Measurements from ENCODE around the gene UGT1A8. TPM values are rescaled to one million over a fixed set of nuclear protein-coding genes. Genes with fewer than 3 reads are reported as not detected.

The UGT1A8 gene
- total and polyA plus RNA-seq, 10 donors = not detected

- Histone ChIP-seq H3K9me3 (no peaks in the 10 kb centered on the region), H3K27me3 (replicated peaks in 1 of 7) (peaks cover 0 to 20% (median 0%) of the 10 kb centered on the region in 7 donors), H3K4me3 (no peak overlapping the region), H3K36me3 (no peaks in the 10 kb centered on the region), H3K27ac (no peak overlapping the region), H3K4me1 (no peaks in the 10 kb centered on the region)
- 44 to 79% (median 58%) methylated on average over 3 to 5 of the region's 5 CpGs for WGBS, 5 donors
- no peak for TF ChIP-seq POLR2AphosphoS5 (IDR thresholded peaks at IDR 0.05)
- no peak for DNase-seq
- intact Hi-C loops (cut with DNase I; ENCODE audit: low total_unique reads) = no loop called here
These were observed 182.3 kb downstream of the UGT1A8 start for GRCh38 chr2:233799716-233800115.

- no peak for TF ChIP-seq POLR2AphosphoS5 (IDR thresholded peaks at IDR 0.05)
- TF ChIP-seq CTCF (IDR thresholded peaks at IDR 0.05 in 8 of 11, conservative IDR thresholded peaks at IDR 0.05 in 3 of 11) = no peak
- no peak for TF ChIP-seq POLR2A (IDR thresholded peaks at IDR 0.05)
- H3K36me3 ChIP-seq = no peaks in the 10 kb centered on the region
- WGBS, 5 donors = 77 to 88% (median 81%) methylated on average over 4 to 7 of the region's 7 CpGs
- H3K9me3 ChIP-seq = no peaks in the 10 kb centered on the region
- H3K27me3 ChIP-seq (replicated peaks in 1 of 7) = peaks cover 0 to 23% (median 0%) of the 10 kb centered on the region in 7 donors
- no peak overlapping the region for H3K4me3 ChIP-seq
- H3K4me1 ChIP-seq = no peaks in the 10 kb centered on the region
- no peak for DNase-seq
- intact Hi-C loops (cut with DNase I; ENCODE audit: low total_unique reads) = no loop called here
- no peak overlapping the region for H3K27ac ChIP-seq
These were observed 182.8 kb downstream of the UGT1A8 start for GRCh38 chr2:233800208-233800607.

GRCh38 chr2:233801357-233802131, 184.1 kb downstream of the UGT1A8 start:
- H3K36me3 ChIP-seq = no peaks in the 10 kb centered on the region
- WGBS, 5 donors = 70 to 77% (median 71%) methylated on average over 9 of the region's 9 CpGs
- H3K9me3 ChIP-seq = no peaks in the 10 kb centered on the region
- no peaks in the 10 kb centered on the region for H3K4me1 ChIP-seq
- intact Hi-C loops (cut with DNase I; ENCODE audit: low total_unique reads) = no loop called here
- no peak overlapping the region for H3K27ac ChIP-seq
- peaks cover 0 to 23% (median 0%) of the 10 kb centered on the region in 7 donors for H3K27me3 ChIP-seq (replicated peaks in 1 of 7)
- H3K4me3 ChIP-seq = no peak overlapping the region
- peak; percentile 53 for DNase-seq
- TF ChIP-seq CTCF (IDR thresholded peaks at IDR 0.05 in 8 of 11, conservative IDR thresholded peaks at IDR 0.05 in 3 of 11) (no peak), POLR2AphosphoS5 (IDR thresholded peaks at IDR 0.05) (no peak), POLR2A (IDR thresholded peaks at IDR 0.05) (no peak)

- peak; percentile 32 for DNase-seq
- TF ChIP-seq POLR2AphosphoS5 (IDR thresholded peaks at IDR 0.05) (no peak), POLR2A (IDR thresholded peaks at IDR 0.05) (no peak), CTCF (IDR thresholded peaks at IDR 0.05 in 8 of 11, conservative IDR thresholded peaks at IDR 0.05 in 3 of 11) (no peak)
- 66 to 73% (median 71%) methylated on average over 2 to 3 of the region's 3 CpGs for WGBS, 5 donors
- Histone ChIP-seq H3K27ac (no peak overlapping the region), H3K4me1 (no peaks in the 10 kb centered on the region), H3K9me3 (no peaks in the 10 kb centered on the region), H3K36me3 (no peaks in the 10 kb centered on the region), H3K4me3 (no peak overlapping the region), H3K27me3 (replicated peaks in 1 of 7) (peaks cover 0 to 25% (median 0%) of the 10 kb centered on the region in 7 donors)
- intact Hi-C loops (cut with DNase I; ENCODE audit: low total_unique reads) = no loop called here
These were observed 184.8 kb downstream of the UGT1A8 start for GRCh38 chr2:233802132-233802815.

Data from spleen (tissue), 11 donors.